ENCODE measurements around the gene FRG1.
"Not testable (repeated sequence)": the region's sequence is repeated elsewhere in the genome, so short reads cannot be mapped to it uniquely, and the experiment has no call there.

DNA sequence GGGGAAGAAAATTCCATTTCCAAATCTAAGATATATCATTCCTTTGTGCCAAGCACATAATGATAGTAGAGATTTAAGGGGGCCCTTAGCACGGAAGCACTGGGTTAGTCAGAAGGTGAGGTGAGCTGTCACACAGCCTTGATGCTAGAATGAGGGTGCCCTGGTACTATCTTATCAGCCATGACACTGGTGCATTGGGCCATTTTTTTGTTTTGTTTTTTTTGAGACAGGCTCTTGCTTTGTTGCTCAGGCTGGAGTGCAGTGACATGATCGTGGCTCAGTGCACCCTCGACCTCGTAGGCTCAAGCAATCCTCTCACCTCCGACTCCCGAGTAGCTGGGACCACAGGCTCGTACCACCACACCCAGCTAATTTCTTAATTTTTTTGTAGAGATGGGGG, 7.8 kb downstream of the FRG1 start:
- TF ChIP-seq CHD4 (IDR thresholded peaks at IDR 0.05); EP300 (IDR thresholded peaks at IDR 0.05; ENCODE audit: borderline replicate concordance in 1 of 2, control insufficient read depth in 1 of 2, low read depth in 2 of 2, low read length in 2 of 2); SP1 (IDR thresholded peaks at IDR 0.05; ENCODE audit: low read depth, low read length); NFIC (IDR thresholded peaks at IDR 0.05; ENCODE audit: low read depth, low read length); TCF12 (IDR thresholded peaks at IDR 0.05; ENCODE audit: low read depth, low read length); EZH2 (IDR thresholded peaks at IDR 0.05; ENCODE audit: borderline replicate concordance, control insufficient read depth, low read depth, low read length); MYC (IDR thresholded peaks at IDR 0.05; ENCODE audit: insufficient read depth, insufficient read length, insufficient replicate concordance, low read length, severe bottlenecking); CHD1 (IDR thresholded peaks at IDR 0.05; ENCODE audit: low read depth, low read length); RFX5 (IDR thresholded peaks at IDR 0.05; ENCODE audit: low read depth, low read length): not testable (repeated sequence)
- TF ChIP-seq, protein P1, sequence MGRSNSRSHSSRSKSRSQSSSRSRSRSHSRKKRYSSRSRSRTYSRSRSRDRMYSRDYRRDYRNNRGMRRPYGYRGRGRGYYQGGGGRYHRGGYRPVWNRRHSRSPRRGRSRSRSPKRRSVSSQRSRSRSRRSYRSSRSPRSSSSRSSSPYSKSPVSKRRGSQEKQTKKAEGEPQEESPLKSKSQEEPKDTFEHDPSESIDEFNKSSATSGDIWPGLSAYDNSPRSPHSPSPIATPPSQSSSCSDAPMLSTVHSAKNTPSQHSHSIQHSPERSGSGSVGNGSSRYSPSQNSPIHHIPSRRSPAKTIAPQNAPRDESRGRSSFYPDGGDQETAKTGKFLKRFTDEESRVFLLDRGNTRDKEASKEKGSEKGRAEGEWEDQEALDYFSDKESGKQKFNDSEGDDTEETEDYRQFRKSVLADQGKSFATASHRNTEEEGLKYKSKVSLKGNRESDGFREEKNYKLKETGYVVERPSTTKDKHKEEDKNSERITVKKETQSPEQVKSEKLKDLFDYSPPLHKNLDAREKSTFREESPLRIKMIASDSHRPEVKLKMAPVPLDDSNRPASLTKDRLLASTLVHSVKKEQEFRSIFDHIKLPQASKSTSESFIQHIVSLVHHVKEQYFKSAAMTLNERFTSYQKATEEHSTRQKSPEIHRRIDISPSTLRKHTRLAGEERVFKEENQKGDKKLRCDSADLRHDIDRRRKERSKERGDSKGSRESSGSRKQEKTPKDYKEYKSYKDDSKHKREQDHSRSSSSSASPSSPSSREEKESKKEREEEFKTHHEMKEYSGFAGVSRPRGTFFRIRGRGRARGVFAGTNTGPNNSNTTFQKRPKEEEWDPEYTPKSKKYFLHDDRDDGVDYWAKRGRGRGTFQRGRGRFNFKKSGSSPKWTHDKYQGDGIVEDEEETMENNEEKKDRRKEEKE (IDR thresholded peaks at IDR 0.05) = not testable (repeated sequence)
- TF ChIP-seq, protein P2, sequence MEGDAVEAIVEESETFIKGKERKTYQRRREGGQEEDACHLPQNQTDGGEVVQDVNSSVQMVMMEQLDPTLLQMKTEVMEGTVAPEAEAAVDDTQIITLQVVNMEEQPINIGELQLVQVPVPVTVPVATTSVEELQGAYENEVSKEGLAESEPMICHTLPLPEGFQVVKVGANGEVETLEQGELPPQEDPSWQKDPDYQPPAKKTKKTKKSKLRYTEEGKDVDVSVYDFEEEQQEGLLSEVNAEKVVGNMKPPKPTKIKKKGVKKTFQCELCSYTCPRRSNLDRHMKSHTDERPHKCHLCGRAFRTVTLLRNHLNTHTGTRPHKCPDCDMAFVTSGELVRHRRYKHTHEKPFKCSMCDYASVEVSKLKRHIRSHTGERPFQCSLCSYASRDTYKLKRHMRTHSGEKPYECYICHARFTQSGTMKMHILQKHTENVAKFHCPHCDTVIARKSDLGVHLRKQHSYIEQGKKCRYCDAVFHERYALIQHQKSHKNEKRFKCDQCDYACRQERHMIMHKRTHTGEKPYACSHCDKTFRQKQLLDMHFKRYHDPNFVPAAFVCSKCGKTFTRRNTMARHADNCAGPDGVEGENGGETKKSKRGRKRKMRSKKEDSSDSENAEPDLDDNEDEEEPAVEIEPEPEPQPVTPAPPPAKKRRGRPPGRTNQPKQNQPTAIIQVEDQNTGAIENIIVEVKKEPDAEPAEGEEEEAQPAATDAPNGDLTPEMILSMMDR (IDR thresholded peaks at IDR 0.05 in 2 of 3, conservative IDR thresholded peaks at IDR 0.05 in 1 of 3; ENCODE audit: control insufficient read depth in 2 of 3, extremely low read depth in 1 of 3, insufficient read depth in 1 of 3, low read depth in 3 of 3, low read length in 3 of 3) = not testable (repeated sequence)
